ENCODE measurements around the gene MCL1.
"Not testable (repeated sequence)": the region's sequence is repeated elsewhere in the genome, so short reads cannot be mapped to it uniquely, and the experiment has no call there.

The MCL1 gene

GRCh38 chr1:150579110-150579944 lies at the start of gene MCL1:
MCL1 (minus strand) TSS chr1:150579610; CDS start chr1:150579530, 80 bp downstream.
- H3K4me3 ChIP-seq (ENCODE audit: low read depth in 1 of 2, low read length in 2 of 2), result peak within 1 kb of the TSS; percentile 93 to 97
- H3K36me3 ChIP-seq (ENCODE audit: control insufficient read depth in 1 of 2, insufficient read depth in 2 of 2, low read length in 2 of 2), result peaks cover 34 to 44% of the 10 kb centered on the region in 2 donors
- peaks cover 21 to 28% of the 10 kb centered on the region in 2 donors for H3K4me1 ChIP-seq (ENCODE audit: control insufficient read depth in 1 of 2, insufficient read depth in 2 of 2, low read length in 2 of 2)
- H3K27me3 ChIP-seq (ENCODE audit: control insufficient read depth in 1 of 2, insufficient read depth in 2 of 2, low read length in 2 of 2), result no peaks in the 10 kb centered on the region
- peak within 1 kb of the TSS; percentile 99 to 100 for H3K9ac ChIP-seq (ENCODE audit: low read depth in 1 of 2, low read length in 2 of 2)
- peaks cover 0 to 2% of the 10 kb centered on the region in 2 donors for H3K9me3 ChIP-seq (ENCODE audit: control insufficient read depth in 1 of 2, low read length in 2 of 2)
- peak within 1 kb of the TSS; percentile 99 for H3K27ac ChIP-seq (ENCODE audit: low read depth, low read length)

GRCh38 chr1:150628766-150629114 lies 49.3 kb upstream of the MCL1 start:
- H3K36me3 ChIP-seq (ENCODE audit: control insufficient read depth in 1 of 2, insufficient read depth in 2 of 2, low read length in 2 of 2), result peaks cover 21 to 34% of the 10 kb centered on the region in 2 donors
- peak overlapping the region; percentile 76 to 84 for H3K9ac ChIP-seq (ENCODE audit: low read depth in 1 of 2, low read length in 2 of 2)
- peaks cover 7 to 23% of the 10 kb centered on the region in 2 donors for H3K4me1 ChIP-seq (ENCODE audit: control insufficient read depth in 1 of 2, insufficient read depth in 2 of 2, low read length in 2 of 2)
- H3K4me3 ChIP-seq (ENCODE audit: low read depth in 1 of 2, low read length in 2 of 2), result peak overlapping the region; percentile 88 to 92
- H3K9me3 ChIP-seq (ENCODE audit: control insufficient read depth in 1 of 2, low read length in 2 of 2), result no peaks in the 10 kb centered on the region
- H3K27me3 ChIP-seq (ENCODE audit: control insufficient read depth in 1 of 2, insufficient read depth in 2 of 2, low read length in 2 of 2), result no peaks in the 10 kb centered on the region
- H3K27ac ChIP-seq (ENCODE audit: low read depth, low read length), result peak overlapping the region; percentile 83

DNA sequence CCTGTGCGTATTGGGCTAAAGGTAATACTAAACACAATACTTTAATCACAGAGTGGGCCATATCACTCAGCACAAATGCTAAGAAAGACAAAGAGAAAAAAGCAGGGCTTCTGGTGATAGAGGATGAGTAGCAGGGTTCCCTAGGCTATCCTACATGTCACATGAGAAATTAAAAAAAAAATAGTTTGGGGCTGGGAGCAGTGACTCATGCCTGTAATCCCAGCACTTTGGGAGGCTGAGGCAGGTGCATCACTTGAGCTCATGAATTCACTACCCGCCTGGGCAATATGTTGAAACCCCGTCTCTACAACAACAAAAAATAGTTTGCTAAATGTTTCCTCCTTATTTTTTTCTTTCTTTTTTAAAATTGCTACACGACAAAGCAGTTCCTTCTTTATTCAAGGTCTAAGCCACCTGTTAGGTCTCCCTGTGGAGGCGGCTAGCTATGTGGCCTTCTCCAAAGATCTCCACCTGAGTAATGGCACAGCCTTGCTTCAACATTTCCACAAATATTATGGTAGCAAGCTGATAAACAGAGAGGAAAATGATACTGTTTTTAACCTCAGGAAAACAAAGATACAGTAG lies 48.5 kb upstream of the MCL1 start:
- Histone ChIP-seq H3K9ac (ENCODE audit: low read depth in 1 of 2, low read length in 2 of 2) (peak overlapping the region; percentile 76 to 84), H3K4me3 (ENCODE audit: low read depth in 1 of 2, low read length in 2 of 2) (peak overlapping the region; percentile 88 to 92), H3K4me1 (ENCODE audit: control insufficient read depth in 1 of 2, insufficient read depth in 2 of 2, low read length in 2 of 2) (peaks cover 7 to 23% of the 10 kb centered on the region in 2 donors), H3K36me3 (ENCODE audit: control insufficient read depth in 1 of 2, insufficient read depth in 2 of 2, low read length in 2 of 2) (peaks cover 21 to 40% of the 10 kb centered on the region in 2 donors), H3K9me3 (ENCODE audit: control insufficient read depth in 1 of 2, low read length in 2 of 2) (no peaks in the 10 kb centered on the region), H3K27me3 (ENCODE audit: control insufficient read depth in 1 of 2, insufficient read depth in 2 of 2, low read length in 2 of 2) (no peaks in the 10 kb centered on the region), H3K27ac (ENCODE audit: low read depth, low read length) (no peak overlapping the region)

DNA sequence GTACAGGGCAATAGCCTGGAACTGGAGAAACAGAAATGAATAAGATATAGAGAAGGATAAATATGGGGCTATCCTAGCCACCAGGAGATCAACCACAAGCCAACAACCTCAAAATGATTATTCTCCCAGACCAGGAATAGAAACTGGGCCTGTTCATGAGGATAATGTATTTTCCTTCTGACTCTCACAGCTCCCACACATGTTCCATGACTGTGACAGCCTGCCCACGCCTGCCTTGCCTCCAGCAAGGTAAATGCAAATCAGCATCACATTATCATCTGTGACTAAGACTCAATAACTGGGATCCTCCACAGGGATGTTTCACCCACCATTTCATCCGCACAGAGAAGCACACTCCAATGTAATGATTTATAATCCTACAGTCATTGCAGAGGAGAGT lies 46.7 kb upstream of the MCL1 start:
- no peak overlapping the region for H3K9ac ChIP-seq (ENCODE audit: low read depth in 1 of 2, low read length in 2 of 2)
- H3K9me3 ChIP-seq (ENCODE audit: control insufficient read depth in 1 of 2, low read length in 2 of 2), result no peaks in the 10 kb centered on the region
- peaks cover 21 to 41% of the 10 kb centered on the region in 2 donors for H3K36me3 ChIP-seq (ENCODE audit: control insufficient read depth in 1 of 2, insufficient read depth in 2 of 2, low read length in 2 of 2)
- no peak overlapping the region for H3K4me3 ChIP-seq (ENCODE audit: low read depth in 1 of 2, low read length in 2 of 2)
- H3K4me1 ChIP-seq (ENCODE audit: control insufficient read depth in 1 of 2, insufficient read depth in 2 of 2, low read length in 2 of 2), result peaks cover 9 to 29% of the 10 kb centered on the region in 2 donors
- no peaks in the 10 kb centered on the region for H3K27me3 ChIP-seq (ENCODE audit: control insufficient read depth in 1 of 2, insufficient read depth in 2 of 2, low read length in 2 of 2)
- no peak overlapping the region for H3K27ac ChIP-seq (ENCODE audit: low read depth, low read length)

DNA sequence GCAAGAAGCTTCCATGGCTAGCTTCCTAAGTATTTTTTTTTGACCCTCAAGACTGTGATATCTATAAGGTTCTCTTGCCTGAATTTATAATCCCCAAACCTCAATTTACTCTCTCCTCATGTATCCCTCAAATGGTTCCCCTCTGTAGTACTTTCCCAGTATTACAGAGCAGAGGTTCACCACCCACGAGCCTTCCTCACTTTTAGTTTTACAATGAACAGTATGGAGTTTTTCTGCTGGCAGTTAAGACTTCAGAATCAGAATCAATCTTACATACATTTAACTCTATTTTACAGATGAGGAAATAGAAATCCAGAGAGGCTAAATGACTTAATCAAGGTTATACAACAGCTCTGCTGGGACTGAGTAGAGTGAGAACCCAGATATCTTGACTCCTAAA lies 45.1 kb upstream of the MCL1 start:
- H3K9me3 ChIP-seq (ENCODE audit: control insufficient read depth in 1 of 2, low read length in 2 of 2); H3K9ac ChIP-seq (ENCODE audit: low read depth in 1 of 2, low read length in 2 of 2); H3K27me3 ChIP-seq (ENCODE audit: control insufficient read depth in 1 of 2, insufficient read depth in 2 of 2, low read length in 2 of 2); H3K4me3 ChIP-seq (ENCODE audit: low read depth in 1 of 2, low read length in 2 of 2); H3K27ac ChIP-seq (ENCODE audit: low read depth, low read length): not testable (repeated sequence)
- peaks cover 24 to 39% of the 10 kb centered on the region in 2 donors for H3K4me1 ChIP-seq (ENCODE audit: control insufficient read depth in 1 of 2, insufficient read depth in 2 of 2, low read length in 2 of 2)
- peaks cover 21 to 52% of the 10 kb centered on the region in 2 donors for H3K36me3 ChIP-seq (ENCODE audit: control insufficient read depth in 1 of 2, insufficient read depth in 2 of 2, low read length in 2 of 2)

- not testable (repeated sequence) for H3K9ac ChIP-seq (ENCODE audit: low read depth in 1 of 2, low read length in 2 of 2); H3K27me3 ChIP-seq (ENCODE audit: control insufficient read depth in 1 of 2, insufficient read depth in 2 of 2, low read length in 2 of 2); H3K9me3 ChIP-seq (ENCODE audit: control insufficient read depth in 1 of 2, low read length in 2 of 2); H3K27ac ChIP-seq (ENCODE audit: low read depth, low read length); H3K4me3 ChIP-seq (ENCODE audit: low read depth in 1 of 2, low read length in 2 of 2)
- Histone ChIP-seq H3K4me1 (ENCODE audit: control insufficient read depth in 1 of 2, insufficient read depth in 2 of 2, low read length in 2 of 2) (peaks cover 24 to 41% of the 10 kb centered on the region in 2 donors), H3K36me3 (ENCODE audit: control insufficient read depth in 1 of 2, insufficient read depth in 2 of 2, low read length in 2 of 2) (peaks cover 21 to 52% of the 10 kb centered on the region in 2 donors)
Observed at GRCh38 chr1:150624134-150624533, 44.7 kb upstream of the MCL1 start.

GRCh38 chr1:150622303-150622975 lies 43.0 kb upstream of the MCL1 start:
- no peaks in the 10 kb centered on the region for H3K9me3 ChIP-seq (ENCODE audit: control insufficient read depth in 1 of 2, low read length in 2 of 2)
- peaks cover 17 to 30% of the 10 kb centered on the region in 2 donors for H3K4me1 ChIP-seq (ENCODE audit: control insufficient read depth in 1 of 2, insufficient read depth in 2 of 2, low read length in 2 of 2)
- H3K9ac ChIP-seq (ENCODE audit: low read depth in 1 of 2, low read length in 2 of 2), result no peak overlapping the region
- H3K36me3 ChIP-seq (ENCODE audit: control insufficient read depth in 1 of 2, insufficient read depth in 2 of 2, low read length in 2 of 2), result peaks cover 21 to 52% of the 10 kb centered on the region in 2 donors
- H3K4me3 ChIP-seq (ENCODE audit: low read depth in 1 of 2, low read length in 2 of 2), result no peak overlapping the region
- H3K27ac ChIP-seq (ENCODE audit: low read depth, low read length), result no peak overlapping the region
- no peaks in the 10 kb centered on the region for H3K27me3 ChIP-seq (ENCODE audit: control insufficient read depth in 1 of 2, insufficient read depth in 2 of 2, low read length in 2 of 2)

DNA sequence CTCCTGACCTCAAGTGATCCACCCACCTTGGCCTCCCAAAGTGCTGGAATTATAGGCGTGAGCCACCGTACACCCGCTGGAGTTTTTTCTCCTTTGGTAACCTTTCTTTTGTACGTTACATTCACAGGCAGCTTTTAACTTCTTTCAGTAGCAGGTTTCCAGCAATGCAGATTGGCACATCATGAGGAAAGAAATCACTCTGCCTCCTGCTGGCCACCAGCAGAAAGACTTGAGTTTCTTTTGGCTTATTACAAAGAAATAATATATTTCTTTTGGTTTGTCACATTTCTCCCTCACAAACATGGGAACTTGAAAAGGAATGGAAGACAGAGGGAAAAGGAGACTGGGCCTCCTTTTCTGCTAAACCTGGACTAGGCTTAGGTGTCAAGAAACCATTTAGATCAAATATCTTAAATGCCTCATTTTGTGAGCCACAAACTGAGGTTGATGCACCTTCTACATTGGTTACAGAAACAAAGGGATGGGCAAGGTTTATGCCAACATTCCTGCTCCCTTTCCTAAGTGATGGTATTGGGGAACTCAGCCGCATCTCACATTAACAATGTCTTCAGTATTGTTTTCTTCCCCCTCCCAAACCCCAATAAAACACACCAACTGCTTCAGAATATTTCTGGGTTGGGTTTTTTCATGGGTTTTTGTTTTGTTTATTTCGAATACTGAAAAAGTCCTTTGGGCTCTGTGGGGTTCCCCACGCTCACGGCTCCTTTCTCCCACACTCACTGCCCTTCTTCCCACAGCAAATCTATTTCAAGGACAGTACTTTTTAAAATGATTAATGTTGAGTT lies 42.3 kb upstream of the MCL1 start:
- peak overlapping the region; percentile 24 for H3K27ac ChIP-seq (ENCODE audit: low read depth, low read length)

DNA sequence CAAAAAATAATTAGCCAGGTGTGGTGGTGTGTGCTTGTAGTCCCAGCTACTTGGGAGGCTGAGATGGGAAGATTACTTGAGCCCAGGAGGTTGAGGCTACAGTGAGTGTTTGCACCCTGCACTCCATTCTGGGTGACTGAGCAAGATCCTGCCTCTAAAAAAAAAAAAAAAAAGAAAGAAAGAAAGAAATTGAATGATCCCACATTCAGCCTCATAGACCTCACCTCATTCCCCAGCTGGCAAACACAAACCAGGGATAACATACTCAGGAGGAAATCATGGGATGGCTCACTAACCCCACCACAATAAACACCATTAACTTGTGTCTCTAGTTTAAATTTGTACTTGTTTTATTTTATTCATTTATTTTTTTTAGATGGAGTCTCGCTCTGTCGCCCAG lies 41.5 kb upstream of the MCL1 start:
- Histone ChIP-seq H3K9me3 (ENCODE audit: control insufficient read depth in 1 of 2, low read length in 2 of 2) (no peaks in the 10 kb centered on the region), H3K27me3 (ENCODE audit: control insufficient read depth in 1 of 2, insufficient read depth in 2 of 2, low read length in 2 of 2) (no peaks in the 10 kb centered on the region), H3K36me3 (ENCODE audit: control insufficient read depth in 1 of 2, insufficient read depth in 2 of 2, low read length in 2 of 2) (peaks cover 8 to 40% of the 10 kb centered on the region in 2 donors), H3K27ac (ENCODE audit: low read depth, low read length) (no peak overlapping the region), H3K9ac (ENCODE audit: low read depth in 1 of 2, low read length in 2 of 2) (no peak overlapping the region), H3K4me1 (ENCODE audit: control insufficient read depth in 1 of 2, insufficient read depth in 2 of 2, low read length in 2 of 2) (peaks cover 17 to 25% of the 10 kb centered on the region in 2 donors), H3K4me3 (ENCODE audit: low read depth in 1 of 2, low read length in 2 of 2) (no peak overlapping the region)

More for the DNA sequence above, 42.3 kb upstream of the MCL1 start:
- Histone ChIP-seq H3K4me3 (ENCODE audit: low read depth in 1 of 2, low read length in 2 of 2) (no peak overlapping the region), H3K4me1 (ENCODE audit: control insufficient read depth in 1 of 2, insufficient read depth in 2 of 2, low read length in 2 of 2) (peaks cover 17 to 29% of the 10 kb centered on the region in 2 donors), H3K9me3 (ENCODE audit: control insufficient read depth in 1 of 2, low read length in 2 of 2) (no peaks in the 10 kb centered on the region), H3K36me3 (ENCODE audit: control insufficient read depth in 1 of 2, insufficient read depth in 2 of 2, low read length in 2 of 2) (peaks cover 14 to 47% of the 10 kb centered on the region in 2 donors), H3K9ac (ENCODE audit: low read depth in 1 of 2, low read length in 2 of 2) (no peak overlapping the region), H3K27me3 (ENCODE audit: control insufficient read depth in 1 of 2, insufficient read depth in 2 of 2, low read length in 2 of 2) (no peaks in the 10 kb centered on the region)
